GM18505 (cell line): ENCODE data around the gene RANBP10.

Experiments
- ATAC-seq: cut with Tn5 transposase; IDR thresholded peaks from one replicate; pipeline ENCODE4 v1.9.1; 2021; ENCODE audit not compliant: unreplicated experiment
- POLR2A ChIP-seq: IDR thresholded peaks from 4 replicates; pipeline ENCODE4 v1.6.1; 2011; ENCODE audit warnings: borderline replicate concordance; ENCODE audit not compliant: insufficient read depth, insufficient read length; ENCODE audit errors: extremely low read depth

RANBP10 gene

GRCh38 chr16:67806428-67807147, at the start of gene RANBP10, which contains the start of gene TSNAXIP1:
TSS of gene RANBP10 (minus strand) at chr16:67806560. CDS start at chr16:67806536, 24 bp downstream.
TSS of gene TSNAXIP1 (plus strand) at chr16:67806889. CDS start at chr16:67807150, 261 bp downstream.
- TF ChIP-seq POLR2A = peak; percentile 90
- ATAC-seq = peak; percentile 86

GRCh38 chr16:67855789-67856188, 49.4 kb upstream of the RANBP10 start:
- no peak for TF ChIP-seq POLR2A
- no peak for ATAC-seq

- TF ChIP-seq POLR2A = no peak
- ATAC-seq = no peak
Observed at GRCh38 chr16:67853670-67854069, 47.3 kb upstream of the RANBP10 start.

GRCh38 chr16:67848118-67848517, 41.8 kb upstream of the RANBP10 start:
- TF ChIP-seq POLR2A = no peak
- ATAC-seq = no peak

GRCh38 chr16:67847064-67847861, 40.9 kb upstream of the RANBP10 start, which contains the start of gene CENPT:
TSS of gene CENPT (minus strand) at chr16:67847693. CDS start at chr16:67833859, 13,834 bp downstream.
- ATAC-seq = peak; percentile 44
- no peak for TF ChIP-seq POLR2A

- TF ChIP-seq POLR2A = peak; percentile 76
- peak; percentile 59 for ATAC-seq
Observed at GRCh38 chr16:67846320-67847063, 40.1 kb upstream of the RANBP10 start, which contains the start of gene NUTF2. TSS of gene NUTF2 (plus strand) at chr16:67846933. CDS start at chr16:67865131, 18,198 bp downstream.

- no peak for ATAC-seq
Observed at GRCh38 chr16:67846063-67846319, 39.6 kb upstream of the RANBP10 start.

GRCh38 chr16:67845291-67846062, 39.1 kb upstream of the RANBP10 start:
- TF ChIP-seq POLR2A = no peak
- no peak for ATAC-seq

More at GRCh38 chr16:67846063-67846319, 39.6 kb upstream of the RANBP10 start:
- TF ChIP-seq POLR2A = no peak

- no peak for ATAC-seq
Observed at GRCh38 chr16:67844497-67844896, 38.1 kb upstream of the RANBP10 start.

GRCh38 chr16:67843343-67843765, 37.0 kb upstream of the RANBP10 start:
- no peak for ATAC-seq
- no peak for TF ChIP-seq POLR2A

More at GRCh38 chr16:67844497-67844896, 38.1 kb upstream of the RANBP10 start:
- TF ChIP-seq POLR2A = no peak

- ATAC-seq = peak; percentile 6
- no peak for TF ChIP-seq POLR2A
Observed at GRCh38 chr16:67842509-67843342, 36.4 kb upstream of the RANBP10 start.
